ENCODE data around the gene CYP27C1.

CYP27C1 gene

GRCh38 chr2:127175041-127175721 lies 44.9 kb downstream of the CYP27C1 start:
- no peak for TF ChIP-seq PAX5 (IDR thresholded peaks at IDR 0.05; ENCODE audit: insufficient read depth, low read length, severe bottlenecking)
- no peak for TF ChIP-seq POU2F2 (IDR thresholded peaks at IDR 0.05; ENCODE audit: low read depth, low read length)
- no peak for TF ChIP-seq POLR2A (IDR thresholded peaks at IDR 0.05; ENCODE audit: low read depth, low read length)
- DNase-seq (ENCODE audit: insufficient read length, low spot score) (no peak), FAIRE-seq (no peak)

GRCh38 chr2:127174640-127175039 lies 45.5 kb downstream of the CYP27C1 start:
- FAIRE-seq: no peak
- TF ChIP-seq TAF1 (IDR thresholded peaks at IDR 0.05; ENCODE audit: low read depth, low read length) (no peak), SPI1 (IDR thresholded peaks at IDR 0.05; ENCODE audit: low read depth, low read length) (no peak), POLR2AphosphoS5 (IDR thresholded peaks at IDR 0.05; ENCODE audit: low read depth, low read length) (no peak), POU2F2 (IDR thresholded peaks at IDR 0.05; ENCODE audit: low read depth, low read length) (no peak), POLR2A (IDR thresholded peaks at IDR 0.05; ENCODE audit: low read depth, low read length) (no peak), PAX5 (IDR thresholded peaks at IDR 0.05; ENCODE audit: insufficient read depth, low read length, severe bottlenecking) (no peak)
- no peak for DNase-seq (ENCODE audit: insufficient read length, low spot score)

GRCh38 chr2:127174136-127174535 lies 46.0 kb downstream of the CYP27C1 start:
- FAIRE-seq (no peak), DNase-seq (ENCODE audit: insufficient read length, low spot score) (peak; percentile 36)
- TF ChIP-seq POU2F2 (IDR thresholded peaks at IDR 0.05; ENCODE audit: low read depth, low read length) (no peak), POLR2AphosphoS5 (IDR thresholded peaks at IDR 0.05; ENCODE audit: low read depth, low read length) (no peak), TAF1 (IDR thresholded peaks at IDR 0.05; ENCODE audit: low read depth, low read length) (no peak), PAX5 (IDR thresholded peaks at IDR 0.05; ENCODE audit: insufficient read depth, low read length, severe bottlenecking) (no peak)

- TF ChIP-seq SPI1 (IDR thresholded peaks at IDR 0.05; ENCODE audit: low read depth, low read length): no peak
- TF ChIP-seq PAX5 (IDR thresholded peaks at IDR 0.05; ENCODE audit: insufficient read depth, low read length, severe bottlenecking): no peak
- FAIRE-seq: no peak
- no peak for DNase-seq (ENCODE audit: insufficient read length, low spot score)
Measured at GRCh38 chr2:127173057-127173456, 47.0 kb downstream of the CYP27C1 start.

GRCh38 chr2:127172306-127172705 lies 47.8 kb downstream of the CYP27C1 start:
- no peak for FAIRE-seq
- no peak for DNase-seq (ENCODE audit: insufficient read length, low spot score)

GRCh38 chr2:127170452-127171197 lies 49.5 kb downstream of the CYP27C1 start:
- DNase-seq (ENCODE audit: insufficient read length, low spot score) (no peak), FAIRE-seq (no peak)
- TF ChIP-seq POU2F2 (IDR thresholded peaks at IDR 0.05; ENCODE audit: low read depth, low read length) (no peak), POLR2AphosphoS5 (IDR thresholded peaks at IDR 0.05; ENCODE audit: low read depth, low read length) (no peak), TAF1 (IDR thresholded peaks at IDR 0.05; ENCODE audit: low read depth, low read length) (no peak), SPI1 (IDR thresholded peaks at IDR 0.05; ENCODE audit: low read depth, low read length) (no peak), POLR2A (IDR thresholded peaks at IDR 0.05; ENCODE audit: low read depth, low read length) (no peak), PAX5 (IDR thresholded peaks at IDR 0.05; ENCODE audit: insufficient read depth, low read length, severe bottlenecking) (no peak)

More at GRCh38 chr2:127172306-127172705, 47.8 kb downstream of the CYP27C1 start:
- TF ChIP-seq TAF1 (IDR thresholded peaks at IDR 0.05; ENCODE audit: low read depth, low read length): no peak
- no peak for TF ChIP-seq POLR2A (IDR thresholded peaks at IDR 0.05; ENCODE audit: low read depth, low read length)
- no peak for TF ChIP-seq SPI1 (IDR thresholded peaks at IDR 0.05; ENCODE audit: low read depth, low read length)
- no peak for TF ChIP-seq POLR2AphosphoS5 (IDR thresholded peaks at IDR 0.05; ENCODE audit: low read depth, low read length)
- no peak for TF ChIP-seq POU2F2 (IDR thresholded peaks at IDR 0.05; ENCODE audit: low read depth, low read length)
- no peak for TF ChIP-seq PAX5 (IDR thresholded peaks at IDR 0.05; ENCODE audit: insufficient read depth, low read length, severe bottlenecking)

GRCh38 chr2:127170021-127170420 lies 50.1 kb downstream of the CYP27C1 start:
- TF ChIP-seq TAF1 (IDR thresholded peaks at IDR 0.05; ENCODE audit: low read depth, low read length): no peak
- TF ChIP-seq POLR2A (IDR thresholded peaks at IDR 0.05; ENCODE audit: low read depth, low read length): no peak
- TF ChIP-seq PAX5 (IDR thresholded peaks at IDR 0.05; ENCODE audit: insufficient read depth, low read length, severe bottlenecking): no peak
- no peak for TF ChIP-seq SPI1 (IDR thresholded peaks at IDR 0.05; ENCODE audit: low read depth, low read length)
- TF ChIP-seq POLR2AphosphoS5 (IDR thresholded peaks at IDR 0.05; ENCODE audit: low read depth, low read length): no peak
- no peak for TF ChIP-seq POU2F2 (IDR thresholded peaks at IDR 0.05; ENCODE audit: low read depth, low read length)
- DNase-seq (ENCODE audit: insufficient read length, low spot score): no peak
- FAIRE-seq: no peak

GRCh38 chr2:127169066-127169660 lies 50.9 kb downstream of the CYP27C1 start:
- TF ChIP-seq POLR2A (IDR thresholded peaks at IDR 0.05; ENCODE audit: low read depth, low read length): no peak
- no peak for TF ChIP-seq PAX5 (IDR thresholded peaks at IDR 0.05; ENCODE audit: insufficient read depth, low read length, severe bottlenecking)
- no peak for TF ChIP-seq TAF1 (IDR thresholded peaks at IDR 0.05; ENCODE audit: low read depth, low read length)
- TF ChIP-seq SPI1 (IDR thresholded peaks at IDR 0.05; ENCODE audit: low read depth, low read length): no peak
- TF ChIP-seq POU2F2 (IDR thresholded peaks at IDR 0.05; ENCODE audit: low read depth, low read length): no peak
- no peak for TF ChIP-seq POLR2AphosphoS5 (IDR thresholded peaks at IDR 0.05; ENCODE audit: low read depth, low read length)
- DNase-seq (ENCODE audit: insufficient read length, low spot score): no peak
- no peak for FAIRE-seq

GRCh38 chr2:127166231-127166860 lies 53.8 kb downstream of the CYP27C1 start:
- DNase-seq (ENCODE audit: insufficient read length, low spot score): no peak

More at GRCh38 chr2:127166231-127166860, 53.8 kb downstream of the CYP27C1 start:
- no peak for FAIRE-seq
- TF ChIP-seq PAX5 (IDR thresholded peaks at IDR 0.05; ENCODE audit: insufficient read depth, low read length, severe bottlenecking) (no peak), TAF1 (IDR thresholded peaks at IDR 0.05; ENCODE audit: low read depth, low read length) (no peak), POLR2AphosphoS5 (IDR thresholded peaks at IDR 0.05; ENCODE audit: low read depth, low read length) (no peak), POLR2A (IDR thresholded peaks at IDR 0.05; ENCODE audit: low read depth, low read length) (no peak), SPI1 (IDR thresholded peaks at IDR 0.05; ENCODE audit: low read depth, low read length) (no peak), POU2F2 (IDR thresholded peaks at IDR 0.05; ENCODE audit: low read depth, low read length) (no peak)

All from GM12891 (cell line).